ENCODE results near the gene CDK6. TPM values are rescaled to one million over a fixed set of nuclear protein-coding genes. Genes with fewer than 3 reads are reported as not detected.

The CDK6 gene
- total RNA-seq, 4 donors from 2014 or later = 22.2 to 45.4 (median 36.4) TPM

GRCh38 chr7:92653136-92653535 is 183.2 kb downstream of the CDK6 start:
- Histone ChIP-seq H3K27ac (replicated peaks in 1 of 4) (no peak overlapping the region), H3K27me3 (no peaks in the 10 kb centered on the region), H3K4me3 (no peak overlapping the region), H3K9me3 (no peaks in the 10 kb centered on the region), H3K4me1 (peaks cover 0 to 14% (median 3%) of the 10 kb centered on the region in 4 donors), H3K36me3 (no peaks in the 10 kb centered on the region)
- intact Hi-C loops (cut with DNase I) = no loop called here
- no peak for DNase-seq (ENCODE audit: extremely low spot score)
- 92% methylated on average over 4 of the region's 4 CpGs for WGBS
- TF ChIP-seq, protein P1, sequence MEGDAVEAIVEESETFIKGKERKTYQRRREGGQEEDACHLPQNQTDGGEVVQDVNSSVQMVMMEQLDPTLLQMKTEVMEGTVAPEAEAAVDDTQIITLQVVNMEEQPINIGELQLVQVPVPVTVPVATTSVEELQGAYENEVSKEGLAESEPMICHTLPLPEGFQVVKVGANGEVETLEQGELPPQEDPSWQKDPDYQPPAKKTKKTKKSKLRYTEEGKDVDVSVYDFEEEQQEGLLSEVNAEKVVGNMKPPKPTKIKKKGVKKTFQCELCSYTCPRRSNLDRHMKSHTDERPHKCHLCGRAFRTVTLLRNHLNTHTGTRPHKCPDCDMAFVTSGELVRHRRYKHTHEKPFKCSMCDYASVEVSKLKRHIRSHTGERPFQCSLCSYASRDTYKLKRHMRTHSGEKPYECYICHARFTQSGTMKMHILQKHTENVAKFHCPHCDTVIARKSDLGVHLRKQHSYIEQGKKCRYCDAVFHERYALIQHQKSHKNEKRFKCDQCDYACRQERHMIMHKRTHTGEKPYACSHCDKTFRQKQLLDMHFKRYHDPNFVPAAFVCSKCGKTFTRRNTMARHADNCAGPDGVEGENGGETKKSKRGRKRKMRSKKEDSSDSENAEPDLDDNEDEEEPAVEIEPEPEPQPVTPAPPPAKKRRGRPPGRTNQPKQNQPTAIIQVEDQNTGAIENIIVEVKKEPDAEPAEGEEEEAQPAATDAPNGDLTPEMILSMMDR (IDR thresholded peaks at IDR 0.05) = no peak
- no peak for TF ChIP-seq POLR2A (IDR thresholded peaks at IDR 0.05; ENCODE audit: low read depth)
- no peak for TF ChIP-seq POLR2AphosphoS5 (IDR thresholded peaks at IDR 0.05)
- TF ChIP-seq EP300 (IDR thresholded peaks at IDR 0.05) = no peak

DNA sequence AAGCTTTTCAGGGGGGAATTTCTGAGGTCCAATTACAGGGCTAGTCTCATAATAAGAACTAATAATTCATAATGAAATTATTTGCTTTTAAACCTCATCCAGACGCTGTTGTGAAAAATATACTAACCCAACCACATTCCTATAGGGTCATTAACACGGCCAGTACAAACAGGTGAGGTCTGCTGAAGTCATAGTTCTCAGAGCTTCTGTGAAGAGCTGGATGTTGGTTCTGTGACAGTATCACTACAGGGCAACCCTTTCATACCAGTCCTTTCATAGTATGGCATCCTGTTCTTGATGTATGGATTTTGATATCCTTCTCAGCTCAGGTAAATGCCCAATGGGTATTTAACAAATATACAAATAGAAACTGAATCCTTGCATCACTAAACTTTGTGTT is 183.8 kb downstream of the CDK6 start:
- Histone ChIP-seq H3K27me3 (no peaks in the 10 kb centered on the region), H3K36me3 (no peaks in the 10 kb centered on the region), H3K9me3 (no peaks in the 10 kb centered on the region), H3K27ac (replicated peaks in 1 of 4) (no peak overlapping the region), H3K4me3 (no peak overlapping the region), H3K4me1 (peaks cover 0 to 14% (median 3%) of the 10 kb centered on the region in 4 donors)
- intact Hi-C loops (cut with DNase I) = no loop called here
- DNase-seq (ENCODE audit: extremely low spot score) = no peak
- WGBS = 93% methylated on average over 2 of the region's 2 CpGs
- TF ChIP-seq, protein P1 (IDR thresholded peaks at IDR 0.05) = no peak
- TF ChIP-seq EP300 (IDR thresholded peaks at IDR 0.05) (no peak), POLR2A (IDR thresholded peaks at IDR 0.05; ENCODE audit: low read depth) (no peak), POLR2AphosphoS5 (IDR thresholded peaks at IDR 0.05) (no peak)

DNA sequence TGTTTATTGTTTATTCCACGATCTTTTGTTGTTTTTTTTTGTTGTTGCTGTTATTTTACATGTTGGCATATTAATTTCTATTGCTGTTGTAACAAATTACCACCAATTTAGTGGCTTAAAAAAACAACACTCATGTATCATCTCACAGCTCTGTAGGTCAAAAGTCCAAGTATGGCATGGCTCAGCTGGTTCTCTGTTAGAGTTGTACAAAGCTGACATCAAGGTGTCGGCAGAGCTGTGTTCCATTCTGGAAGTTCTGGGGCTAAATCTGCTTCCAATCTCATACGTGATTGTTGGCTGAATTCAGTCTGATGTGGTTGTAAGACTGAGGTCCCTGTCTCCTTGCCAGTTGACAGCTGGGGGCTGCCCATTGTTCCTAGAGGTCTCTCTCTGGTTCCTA is 186.0 kb downstream of the CDK6 start:
- H3K27me3 ChIP-seq = no peaks in the 10 kb centered on the region
- H3K4me1 ChIP-seq = peaks cover 15 to 20% (median 17%) of the 10 kb centered on the region in 4 donors
- H3K27ac ChIP-seq (replicated peaks in 1 of 4) = no peak overlapping the region
- TF ChIP-seq EP300 (IDR thresholded peaks at IDR 0.05) (no peak), POLR2AphosphoS5 (IDR thresholded peaks at IDR 0.05) (no peak), POLR2A (IDR thresholded peaks at IDR 0.05; ENCODE audit: low read depth) (no peak)
- TF ChIP-seq, protein P1 (IDR thresholded peaks at IDR 0.05) = no peak
- WGBS = 98% methylated on average over 2 of the region's 3 CpGs
- no peak for DNase-seq (ENCODE audit: extremely low spot score)
- no peaks in the 10 kb centered on the region for H3K36me3 ChIP-seq
- intact Hi-C loops (cut with DNase I) = no loop called here
- H3K4me3 ChIP-seq = no peak overlapping the region
- no peaks in the 10 kb centered on the region for H3K9me3 ChIP-seq

DNA sequence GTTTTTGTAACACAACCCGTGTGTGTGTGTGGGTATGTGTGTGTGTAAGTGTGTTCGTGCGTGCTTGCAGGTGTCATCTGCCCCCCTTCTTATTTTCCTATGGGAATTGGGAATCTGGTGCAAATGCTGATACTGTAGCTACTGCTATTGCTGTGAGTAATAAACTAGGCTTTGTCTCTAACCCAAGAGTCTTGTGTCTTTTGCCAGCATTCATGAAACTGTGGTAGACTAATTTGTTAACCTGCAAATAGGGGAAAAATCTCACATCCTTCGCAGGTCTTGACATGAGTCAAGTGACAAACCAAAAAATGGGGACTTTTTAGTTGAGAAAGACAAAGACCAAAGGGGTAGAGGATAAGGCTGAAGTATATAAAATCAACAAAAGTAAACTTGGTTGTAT is 188.3 kb downstream of the CDK6 start:
- no peak for DNase-seq (ENCODE audit: extremely low spot score)
- no peaks in the 10 kb centered on the region for H3K9me3 ChIP-seq
- H3K27me3 ChIP-seq = no peaks in the 10 kb centered on the region
- no peak overlapping the region for H3K27ac ChIP-seq (replicated peaks in 1 of 4)
- H3K4me3 ChIP-seq = no peak overlapping the region
- no peak for TF ChIP-seq EP300 (IDR thresholded peaks at IDR 0.05)
- TF ChIP-seq, protein P1 (IDR thresholded peaks at IDR 0.05) = no peak
- TF ChIP-seq POLR2A (IDR thresholded peaks at IDR 0.05; ENCODE audit: low read depth) = no peak
- no peak for TF ChIP-seq POLR2AphosphoS5 (IDR thresholded peaks at IDR 0.05)
- intact Hi-C loops (cut with DNase I) = no loop called here
- H3K4me1 ChIP-seq = peaks cover 26 to 35% (median 31%) of the 10 kb centered on the region in 4 donors
- no peaks in the 10 kb centered on the region for H3K36me3 ChIP-seq
- 98% methylated on average over 4 of the region's 4 CpGs for WGBS

- TF ChIP-seq POLR2A (IDR thresholded peaks at IDR 0.05; ENCODE audit: low read depth) = no peak
- TF ChIP-seq POLR2AphosphoS5 (IDR thresholded peaks at IDR 0.05) = no peak
- TF ChIP-seq, protein P1 (IDR thresholded peaks at IDR 0.05) = no peak
- no peak for TF ChIP-seq EP300 (IDR thresholded peaks at IDR 0.05)
- intact Hi-C loops (cut with DNase I) = no loop called here
- DNase-seq (ENCODE audit: extremely low spot score) = no peak
- Histone ChIP-seq H3K27ac (replicated peaks in 1 of 4) (no peak overlapping the region), H3K4me1 (peaks cover 26 to 35% (median 32%) of the 10 kb centered on the region in 4 donors), H3K9me3 (no peaks in the 10 kb centered on the region), H3K4me3 (no peak overlapping the region), H3K27me3 (no peaks in the 10 kb centered on the region), H3K36me3 (no peaks in the 10 kb centered on the region)
- WGBS = 96% methylated on average over 2 of the region's 2 CpGs
Measured at GRCh38 chr7:92647652-92648051, 188.7 kb downstream of the CDK6 start.
